DLD1 (cell line): ENCODE data around the gene TIE1.

Experiments
- in situ Hi-C: cut with HindIII; loops from 2 replicates; pipeline ENCODE4 v1.10.0; 2017; ENCODE audit warnings: low sequenced_read_pairs

Gene TIE1

DNA sequence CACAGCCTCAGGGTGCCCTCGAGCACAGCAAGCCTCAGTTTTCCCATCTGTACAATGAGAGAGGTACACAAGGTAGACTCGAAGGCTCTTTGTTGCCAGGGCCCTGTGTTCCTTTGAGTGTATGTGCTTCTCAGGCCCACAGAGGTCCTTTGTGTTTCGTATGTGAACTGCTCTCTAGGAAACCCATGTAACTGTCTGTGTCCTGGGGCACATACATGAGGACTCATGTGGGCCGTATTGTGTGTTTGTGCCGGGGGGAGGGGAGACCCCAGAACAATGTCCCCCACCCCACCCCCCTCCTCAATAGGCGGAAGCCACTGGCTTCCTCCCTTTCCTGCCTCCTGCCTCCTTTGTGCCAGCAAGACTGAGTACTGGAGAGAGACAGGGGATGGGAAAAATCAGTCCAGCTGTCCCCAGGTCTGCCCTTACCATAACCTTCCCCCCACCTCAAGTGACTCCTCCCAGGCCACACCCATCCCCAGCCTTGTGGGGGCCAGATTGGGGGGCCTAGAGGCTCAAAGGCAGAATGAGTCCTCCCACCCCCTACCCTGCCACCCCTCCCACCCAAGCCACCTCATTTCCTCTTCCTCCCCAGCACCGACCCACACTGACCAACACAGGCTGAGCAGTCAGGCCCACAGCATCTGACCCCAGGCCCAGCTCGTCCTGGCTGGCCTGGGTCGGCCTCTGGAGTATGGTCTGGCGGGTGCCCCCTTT is at the start of gene TIE1:
TIE1 (plus strand) TSS at position 605 of the 717 bp plus-strand sequence; CDS start at position 695, 90 bp downstream.
- in situ Hi-C loops = no loop called here

DNA sequence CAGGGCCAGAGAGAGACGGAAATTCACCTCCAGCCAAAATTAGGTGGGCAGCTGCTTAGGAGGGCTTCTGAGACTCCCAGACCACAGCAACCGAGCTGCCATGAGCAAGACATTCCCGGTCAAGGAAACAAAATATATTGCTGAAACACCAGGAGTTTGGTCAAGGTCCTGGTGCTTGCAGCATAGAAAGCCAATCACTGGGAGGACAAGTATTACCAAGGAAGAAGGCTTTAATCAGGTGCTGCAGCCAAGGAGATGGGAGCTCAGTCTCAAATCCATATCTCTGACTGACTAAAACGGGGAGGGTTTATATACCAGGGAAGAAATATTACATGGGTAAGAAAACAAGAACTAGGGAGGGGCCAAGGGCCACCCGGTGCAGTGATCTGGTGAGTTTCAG is 49.8 kb upstream of the TIE1 start:
- in situ Hi-C loops = no loop called here

DNA sequence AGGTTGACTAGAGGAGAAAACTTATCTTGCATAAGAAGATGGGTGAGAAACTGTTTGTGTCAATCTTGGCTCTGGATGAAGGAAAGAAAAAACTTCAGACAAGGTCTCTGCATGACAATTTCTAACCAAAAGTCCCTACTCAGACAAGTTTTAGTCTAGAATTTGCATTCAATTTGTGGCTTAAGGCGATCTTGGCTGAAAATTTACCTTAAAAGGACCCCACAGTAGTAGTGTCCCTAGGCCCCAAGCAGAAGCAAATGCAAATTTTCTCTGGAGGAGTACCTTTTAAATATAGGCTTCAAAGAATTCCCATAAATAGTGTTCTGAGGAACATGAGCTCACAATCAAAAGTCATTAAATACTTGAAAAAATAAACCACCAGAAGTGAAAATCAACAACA is 48.6 kb upstream of the TIE1 start:
- in situ Hi-C loops = no loop called here

DNA sequence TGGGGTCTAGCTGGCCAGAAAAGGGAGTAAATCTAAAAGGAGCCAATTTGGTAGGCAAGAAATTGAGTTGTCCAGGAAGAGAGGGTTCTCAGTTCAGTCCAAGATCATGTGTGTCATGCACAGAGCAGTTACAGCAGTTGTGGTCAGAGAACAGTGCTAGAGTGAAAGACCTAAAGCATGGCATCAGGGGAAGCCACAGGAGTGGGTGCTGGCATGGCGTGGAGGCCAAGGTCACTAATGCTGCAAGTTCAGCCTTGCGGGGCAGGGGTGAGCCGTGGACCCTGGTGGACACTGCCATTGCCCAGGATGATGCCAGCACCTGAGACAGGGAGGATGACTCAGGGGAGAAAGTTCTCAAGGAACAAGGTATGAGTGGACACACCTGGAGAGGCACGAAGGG is 47.6 kb upstream of the TIE1 start:
- in situ Hi-C loops = no loop called here

DNA sequence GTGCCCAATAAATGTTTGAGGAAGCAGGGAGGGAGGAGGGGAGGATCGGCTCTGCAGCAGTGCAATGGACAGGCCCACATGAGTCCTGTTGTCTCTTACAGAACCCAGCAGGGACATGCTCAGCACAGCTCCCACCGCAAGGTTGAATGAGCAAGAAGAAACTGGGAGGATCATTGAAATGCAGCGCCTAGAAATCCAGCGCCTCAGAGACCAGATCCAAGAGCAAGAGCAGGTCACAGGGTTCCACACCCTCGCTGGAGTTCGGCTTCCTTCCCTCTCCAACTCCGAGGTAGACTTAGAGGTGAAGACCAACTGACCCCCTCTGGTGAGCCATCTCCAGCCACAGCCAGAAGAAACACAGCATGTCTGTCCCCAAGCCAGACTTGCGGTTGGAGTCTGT is 46.9 kb upstream of the TIE1 start:
- in situ Hi-C loops = no loop called here

DNA sequence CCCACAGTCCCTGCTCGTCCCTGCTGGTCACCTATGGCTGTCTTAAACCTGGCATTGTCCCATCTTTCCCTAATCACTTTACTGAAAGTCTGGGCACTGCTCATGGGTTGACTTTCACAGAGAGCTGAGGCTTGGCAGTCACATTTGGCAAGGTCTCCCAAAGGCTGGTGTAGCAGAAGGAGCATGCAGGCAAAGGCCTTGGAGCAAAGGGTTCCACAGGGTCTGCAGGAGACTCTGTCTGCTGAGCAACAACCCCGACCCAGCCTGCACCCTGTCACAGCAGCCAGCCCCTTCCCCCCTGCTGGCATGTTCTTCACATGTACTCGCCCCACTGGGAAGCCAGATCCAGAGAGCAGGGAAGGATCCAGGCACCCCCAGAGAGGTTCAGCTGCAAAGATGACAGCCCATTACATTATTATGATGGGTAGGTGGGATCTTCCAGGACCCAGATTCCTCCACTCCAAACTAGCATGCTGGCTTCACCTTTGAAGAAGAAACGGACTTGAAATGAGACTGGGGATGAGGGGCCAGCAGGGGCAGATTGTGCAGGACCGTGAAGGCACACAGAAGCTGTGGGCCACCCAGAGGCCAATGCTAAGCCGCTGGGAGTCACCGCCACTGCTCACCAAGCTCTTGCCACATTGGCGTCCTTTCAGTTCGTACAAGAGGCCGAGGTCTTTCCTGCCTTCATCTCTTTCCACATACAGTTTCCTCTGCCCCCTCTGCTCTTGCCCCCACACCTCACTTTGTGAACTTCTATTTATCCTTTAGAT is 45.2 kb upstream of the TIE1 start:
- in situ Hi-C loops = no loop called here

DNA sequence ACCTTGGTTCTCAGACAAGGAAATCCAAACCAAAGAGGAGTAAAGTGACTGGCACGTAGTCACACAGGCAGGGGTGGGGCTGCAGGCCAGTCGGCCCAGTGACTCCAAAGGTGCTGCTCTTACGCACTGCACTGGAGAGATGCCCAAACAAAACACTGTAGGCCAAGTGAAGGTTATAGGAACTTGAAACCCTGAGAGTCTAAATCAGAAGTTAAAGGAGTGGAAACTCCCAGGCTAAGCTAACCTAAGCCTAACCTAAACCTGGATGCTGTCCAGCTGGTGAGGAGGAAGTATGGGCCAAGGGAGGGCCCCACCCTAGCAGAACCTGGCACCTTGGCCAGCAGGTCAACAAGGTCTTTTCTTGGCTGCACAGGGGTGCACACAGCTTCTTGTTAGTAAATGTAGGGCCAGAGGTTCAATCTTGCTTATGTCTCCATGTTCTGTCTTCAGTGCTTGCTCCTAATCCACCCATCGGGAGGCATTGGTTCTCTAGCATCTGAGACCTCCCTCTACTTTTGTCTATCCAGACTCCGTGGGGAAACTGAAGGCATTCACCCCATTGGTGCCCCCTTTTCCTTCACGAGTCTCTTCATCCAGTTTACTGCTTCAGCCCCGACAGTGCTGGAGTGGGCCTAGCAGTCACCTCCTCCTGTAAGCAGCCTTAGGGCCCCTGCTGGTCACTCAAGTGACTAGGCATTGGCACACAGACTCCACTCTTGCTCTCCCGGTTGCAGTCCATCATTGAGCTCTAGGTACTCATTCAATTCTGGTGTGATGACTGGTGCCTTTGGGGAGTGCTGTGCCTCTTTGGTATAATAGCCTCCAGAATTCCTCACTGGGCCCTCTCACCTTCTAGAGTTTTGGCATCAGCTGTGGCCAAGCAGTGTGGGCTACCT is 43.9 kb upstream of the TIE1 start:
- in situ Hi-C loops = no loop called here

DNA sequence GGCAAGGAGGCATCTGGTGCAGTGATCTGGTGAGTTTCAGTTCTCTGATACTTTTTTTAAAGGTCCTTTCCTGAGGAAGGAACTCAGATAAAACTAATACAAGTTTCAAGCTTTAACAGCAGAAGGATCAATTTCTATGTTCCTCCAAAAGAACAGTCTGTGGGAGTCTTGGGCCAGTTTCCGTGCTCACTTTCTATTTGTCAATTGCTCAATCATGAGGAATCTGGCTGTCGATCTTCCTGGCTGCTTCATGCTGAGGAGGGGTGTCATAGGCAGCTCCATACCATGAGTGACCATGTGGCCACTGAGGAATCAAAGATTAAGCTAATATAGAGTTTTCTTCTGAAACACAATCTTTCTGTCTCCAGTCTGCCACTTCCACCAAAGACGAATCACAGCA is 42.4 kb upstream of the TIE1 start:
- in situ Hi-C loops = no loop called here

DNA sequence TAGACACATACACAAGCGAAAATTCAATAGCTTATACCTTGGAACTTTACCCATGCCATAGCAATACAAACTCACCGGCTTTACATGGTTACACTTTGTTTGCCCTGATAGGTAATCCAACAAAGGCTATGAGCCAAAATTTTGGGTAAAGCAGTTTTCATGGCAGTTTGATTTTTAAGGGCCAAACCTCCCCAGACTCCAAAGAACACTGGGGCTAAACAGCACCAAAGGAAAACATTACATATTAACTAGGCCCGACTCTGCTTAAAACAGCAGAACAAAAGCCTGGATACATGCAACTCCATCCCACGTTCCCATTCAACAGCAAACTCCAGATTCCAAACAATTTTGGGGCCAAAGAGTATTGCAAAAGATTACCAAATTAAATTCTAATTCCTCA is 35.4 kb upstream of the TIE1 start:
- in situ Hi-C loops = no loop called here

DNA sequence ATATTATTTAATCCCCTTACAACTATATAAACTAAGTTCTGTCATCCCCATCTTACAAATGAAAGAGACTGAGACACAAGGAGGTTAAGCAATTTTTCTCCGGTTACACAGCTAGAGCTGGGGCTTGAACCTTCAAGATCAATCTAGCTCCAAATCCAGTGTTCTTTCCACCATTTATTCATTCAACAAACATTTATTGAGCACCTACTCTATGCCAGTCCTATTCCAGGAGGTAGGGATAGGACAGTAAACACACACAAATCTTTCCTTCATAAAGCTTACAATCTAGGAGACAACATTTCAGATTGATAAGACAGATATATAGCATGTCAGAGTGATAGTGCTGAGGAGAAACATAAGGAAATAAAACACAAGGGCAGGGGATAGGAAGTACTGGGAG is 33.9 kb upstream of the TIE1 start:
- in situ Hi-C loops = no loop called here

DNA sequence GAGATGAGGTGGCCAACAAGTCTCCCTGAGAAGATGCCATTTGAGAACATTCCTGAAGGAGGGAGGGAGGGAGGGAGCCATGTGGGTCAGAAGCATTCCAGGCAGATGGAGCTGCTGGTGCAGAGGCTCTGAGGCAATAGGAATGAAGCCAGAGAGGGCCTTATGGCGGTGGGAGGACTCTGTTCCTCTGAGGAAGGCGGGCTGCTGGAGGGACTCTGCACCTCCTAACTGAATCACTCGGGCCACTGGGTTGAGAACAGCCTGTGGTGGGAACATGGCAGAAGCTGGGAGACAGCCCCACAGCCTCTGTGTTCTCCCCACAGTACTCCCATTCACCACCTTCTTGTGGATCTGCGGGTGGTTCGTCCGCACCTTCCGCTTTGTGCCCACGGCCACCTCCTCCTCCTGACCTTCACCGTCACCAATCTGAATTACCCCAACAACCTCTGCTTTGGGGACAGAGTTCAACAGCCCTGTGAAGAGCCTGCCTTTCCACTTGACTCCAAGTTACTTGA is 33.4 kb upstream of the TIE1 start:
- in situ Hi-C loops = no loop called here

DNA sequence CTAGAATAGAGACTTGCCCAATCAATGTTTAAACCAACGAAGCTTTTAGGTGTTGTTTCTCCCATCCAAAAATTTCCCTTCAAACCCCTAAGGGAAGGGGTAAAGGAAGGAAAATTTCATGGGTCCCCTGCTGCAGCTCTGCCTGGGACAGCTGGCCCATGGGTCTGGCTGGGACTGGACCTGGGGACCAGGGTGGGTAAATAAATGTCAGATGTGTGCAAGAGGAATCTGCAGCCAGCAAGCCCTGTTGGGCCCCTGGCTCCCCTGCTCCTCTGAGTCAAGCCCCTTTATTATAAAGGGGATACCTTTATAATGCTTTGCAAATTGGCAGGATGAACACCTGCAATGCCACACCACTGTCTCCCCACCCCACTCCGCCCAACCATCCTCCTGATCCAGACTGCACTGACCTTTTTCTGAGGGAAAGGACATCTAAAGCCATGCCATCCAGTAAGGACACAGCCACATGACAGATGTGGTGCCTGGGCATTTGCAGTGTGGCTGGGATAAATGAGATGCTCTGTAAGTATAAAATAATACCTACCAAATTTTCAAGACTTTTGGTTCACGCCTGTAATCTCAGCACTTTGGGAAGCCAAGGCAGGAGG is 32.9 kb upstream of the TIE1 start:
- in situ Hi-C loops = no loop called here

DNA sequence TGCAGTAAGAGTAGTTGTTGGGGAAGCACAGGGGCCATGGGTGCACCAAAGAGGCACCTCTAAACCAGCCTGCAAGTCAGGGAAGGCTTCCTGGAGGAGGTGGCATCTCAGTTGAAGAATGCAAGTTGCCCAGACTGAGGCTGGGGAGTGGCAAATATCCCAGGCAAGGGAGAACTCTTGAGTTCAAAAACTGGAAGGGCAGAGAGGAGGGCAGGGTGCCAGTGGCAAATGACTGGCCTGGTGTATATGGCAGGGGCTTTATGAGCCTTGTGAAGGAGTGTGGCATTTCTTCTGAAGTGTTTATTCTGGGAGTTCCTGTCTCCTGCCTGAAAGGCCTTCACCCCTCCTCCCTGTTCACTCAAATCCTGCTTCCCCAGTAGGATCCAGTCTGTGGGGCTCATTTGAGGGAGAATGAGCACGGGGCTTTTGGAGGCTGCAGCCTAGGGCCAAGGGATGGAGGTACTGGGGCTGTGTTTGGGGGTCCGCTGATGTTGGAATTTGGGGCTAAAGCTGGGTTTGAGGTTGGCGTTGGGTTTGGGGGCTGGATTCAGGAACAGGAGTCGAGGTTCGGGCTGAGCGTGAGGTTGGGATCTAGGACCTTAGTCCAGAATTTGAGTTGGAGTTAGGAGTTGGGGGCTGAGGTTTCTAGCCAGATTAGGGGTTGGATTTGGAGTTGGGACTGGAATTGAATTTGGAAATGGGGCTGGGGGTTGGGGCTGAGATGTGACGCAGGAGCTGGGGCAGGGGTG is 31.0 kb upstream of the TIE1 start, which contains the start of gene TMEM125:
TMEM125 (plus strand) TSS at position 357 of the 749 bp plus-strand sequence. CDS start 2,740 bp downstream, outside the sequence.
- in situ Hi-C loops = no loop called here

DNA sequence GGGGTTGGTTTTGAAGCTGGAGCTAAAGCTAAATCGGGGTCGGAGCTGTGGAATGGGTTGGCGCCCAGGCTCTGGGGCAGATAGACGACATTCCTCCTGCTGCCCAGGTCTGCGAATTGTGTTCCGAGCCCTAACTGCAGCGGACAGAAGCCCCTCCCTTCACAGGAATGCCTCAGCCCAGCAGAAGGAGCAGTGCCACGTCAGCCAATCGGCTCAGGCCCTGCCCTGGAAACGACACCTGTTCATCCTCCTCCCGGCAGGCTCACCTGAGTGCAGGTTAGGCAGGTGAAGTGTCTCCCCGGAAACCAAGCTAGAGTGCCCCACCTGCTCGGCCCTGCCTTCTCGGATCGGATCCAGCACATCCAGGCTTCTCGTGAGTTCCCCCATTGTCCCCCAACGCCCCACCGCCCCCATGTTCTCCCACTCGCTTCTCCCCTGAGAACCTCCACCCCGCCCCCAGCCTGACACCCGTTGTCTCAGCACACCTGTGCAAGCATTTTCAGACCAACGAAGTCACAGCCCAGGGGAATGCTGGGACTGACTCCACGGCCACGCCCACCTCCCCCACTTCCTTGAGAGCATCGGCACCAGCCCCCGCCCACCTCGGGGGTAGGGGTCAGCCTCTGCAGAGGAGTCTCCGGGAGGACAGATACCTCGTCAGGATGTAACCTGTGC is 30.2 kb upstream of the TIE1 start:
- in situ Hi-C loops = no loop called here

DNA sequence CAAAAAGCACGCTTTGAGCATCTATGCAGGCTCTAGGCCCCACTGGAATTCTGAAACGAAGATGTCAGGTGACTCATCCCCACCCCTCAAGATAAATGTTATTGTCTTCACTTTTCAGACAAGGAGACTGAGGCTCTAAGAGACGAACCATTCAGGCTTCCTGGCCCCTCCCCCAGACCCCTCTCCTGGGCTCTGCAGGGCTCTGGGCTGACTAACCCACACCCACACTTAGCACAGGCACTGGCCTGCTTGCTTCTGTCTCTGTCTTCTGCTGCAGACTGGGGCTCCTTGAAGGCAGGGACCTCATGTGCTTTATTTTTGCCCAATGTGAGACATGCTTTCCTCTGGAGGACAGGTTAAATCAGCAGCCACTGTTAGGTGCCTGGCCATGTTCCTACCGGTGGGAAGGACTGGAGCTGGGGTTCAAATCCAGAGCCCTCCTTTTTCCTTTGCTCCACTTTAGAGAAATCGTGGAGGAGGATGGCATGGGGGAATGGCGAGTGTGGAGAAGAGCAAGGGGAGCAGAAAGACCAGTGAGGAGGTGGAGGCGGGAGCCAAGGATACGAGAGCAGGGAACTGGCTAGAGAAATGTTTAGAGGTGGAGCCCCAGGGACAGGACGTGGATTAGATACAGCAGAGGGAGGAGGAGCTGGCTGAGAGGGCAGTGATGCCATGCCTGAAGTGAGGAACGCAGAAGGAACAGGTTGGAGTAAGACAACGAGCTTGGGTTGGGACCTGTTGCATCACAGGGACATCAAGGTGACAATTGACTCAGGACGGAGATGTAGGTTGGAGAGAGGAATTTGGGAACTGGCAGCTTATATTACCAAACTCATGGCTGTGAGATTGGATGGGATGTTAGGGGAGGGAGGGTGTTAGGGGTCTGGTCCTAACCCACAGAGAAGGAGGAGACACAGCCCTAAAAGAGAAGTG is 29.3 kb upstream of the TIE1 start:
- in situ Hi-C loops = no loop called here

DNA sequence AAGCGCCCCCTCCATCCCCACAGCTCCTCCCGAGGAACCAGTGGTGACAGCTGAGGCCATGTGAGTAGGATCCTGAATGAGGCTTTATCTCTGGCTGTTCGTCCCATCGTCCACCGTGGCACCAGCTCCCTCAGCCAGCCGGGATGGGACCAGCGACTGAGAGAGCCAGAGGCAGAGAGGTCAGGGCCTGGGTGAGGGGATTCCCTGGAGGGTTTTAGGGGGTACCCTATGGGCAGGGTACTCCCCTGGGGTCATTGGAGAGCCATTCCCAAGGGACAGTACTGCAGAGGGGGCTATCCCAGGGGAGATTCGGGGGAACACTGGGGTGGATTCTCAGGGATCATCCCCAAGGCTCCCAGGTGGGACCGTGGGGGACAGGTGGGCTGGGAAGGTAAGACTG is 28.6 kb upstream of the TIE1 start:
- in situ Hi-C loops = no loop called here

DNA sequence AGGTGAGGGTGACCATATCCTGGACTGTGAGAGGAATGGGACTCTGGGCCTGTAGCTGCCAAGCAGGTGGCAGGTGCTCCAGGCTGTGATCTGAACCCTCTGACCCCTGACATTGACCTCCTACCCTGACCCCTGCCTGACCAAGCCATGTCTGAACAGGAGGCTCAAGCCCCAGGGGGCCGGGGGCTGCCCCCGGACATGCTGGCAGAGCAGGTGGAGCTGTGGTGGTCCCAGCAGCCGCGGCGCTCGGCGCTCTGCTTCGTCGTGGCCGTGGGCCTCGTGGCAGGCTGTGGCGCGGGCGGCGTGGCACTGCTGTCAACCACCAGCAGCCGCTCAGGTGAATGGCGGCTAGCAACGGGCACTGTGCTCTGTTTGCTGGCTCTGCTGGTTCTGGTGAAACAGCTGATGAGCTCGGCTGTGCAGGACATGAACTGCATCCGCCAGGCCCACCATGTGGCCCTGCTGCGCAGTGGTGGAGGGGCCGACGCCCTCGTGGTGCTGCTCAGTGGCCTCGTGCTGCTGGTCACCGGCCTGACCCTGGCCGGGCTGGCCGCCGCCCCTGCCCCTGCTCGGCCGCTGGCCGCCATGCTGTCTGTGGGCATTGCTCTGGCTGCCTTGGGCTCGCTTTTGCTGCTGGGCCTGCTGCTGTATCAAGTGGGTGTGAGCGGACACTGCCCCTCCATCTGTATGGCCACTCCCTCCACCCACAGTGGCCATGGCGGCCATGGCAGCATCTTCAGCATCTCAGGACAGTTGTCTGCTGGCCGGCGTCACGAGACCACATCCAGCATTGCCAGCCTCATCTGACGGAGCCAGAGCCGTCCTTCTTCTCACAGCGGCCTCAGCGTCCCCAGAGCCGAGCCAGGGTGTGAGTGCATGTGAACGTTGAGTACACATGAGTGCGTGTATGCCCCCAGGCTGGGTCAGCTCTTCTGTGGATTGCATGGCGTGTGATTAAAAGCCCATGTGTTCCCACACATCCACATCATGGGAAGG is 27.9 kb upstream of the TIE1 start:
- in situ Hi-C loops = no loop called here
